22Rv1 (cell line): ENCODE data around the gene CELF4.

ENCODE experiments used
- ZFX ChIP-seq: fragments of 450-650 bp; IDR thresholded peaks from 2 replicates; pipeline ENCODE4 v1.6.1; 2017; ENCODE audit warnings: antibody characterized with exemption, borderline replicate concordance
- TF ChIP-seq, protein P1 (sequence below): fragments of 450-650 bp; IDR thresholded peaks from 2 replicates; pipeline ENCODE4 v1.5.1; 2017; ENCODE audit warnings: mild to moderate bottlenecking

DNA sequence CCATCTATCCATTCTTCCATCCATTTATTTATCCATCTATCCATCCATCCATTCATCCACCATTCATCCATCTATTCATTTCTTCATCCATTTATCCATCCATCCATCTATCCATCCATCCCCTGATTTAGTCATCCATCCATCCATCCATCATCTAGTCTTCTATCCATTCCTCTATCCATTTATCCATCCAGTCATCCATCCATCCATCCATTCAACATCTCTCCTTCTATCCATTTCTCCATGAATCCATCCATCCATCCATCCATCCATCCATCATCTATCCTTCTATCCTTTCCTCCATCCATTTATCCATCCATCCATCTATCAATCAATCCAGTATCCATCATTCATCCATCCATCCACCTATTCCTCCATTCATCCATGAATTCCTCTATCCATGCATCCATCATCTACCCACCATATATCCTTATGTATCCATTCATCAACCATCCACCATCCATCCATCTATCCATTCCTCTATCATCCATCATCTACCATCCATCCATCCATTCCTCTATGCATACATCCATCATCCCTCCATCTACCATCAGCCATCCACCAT, 185.0 kb downstream of the CELF4 start:
- TF ChIP-seq, protein P1, sequence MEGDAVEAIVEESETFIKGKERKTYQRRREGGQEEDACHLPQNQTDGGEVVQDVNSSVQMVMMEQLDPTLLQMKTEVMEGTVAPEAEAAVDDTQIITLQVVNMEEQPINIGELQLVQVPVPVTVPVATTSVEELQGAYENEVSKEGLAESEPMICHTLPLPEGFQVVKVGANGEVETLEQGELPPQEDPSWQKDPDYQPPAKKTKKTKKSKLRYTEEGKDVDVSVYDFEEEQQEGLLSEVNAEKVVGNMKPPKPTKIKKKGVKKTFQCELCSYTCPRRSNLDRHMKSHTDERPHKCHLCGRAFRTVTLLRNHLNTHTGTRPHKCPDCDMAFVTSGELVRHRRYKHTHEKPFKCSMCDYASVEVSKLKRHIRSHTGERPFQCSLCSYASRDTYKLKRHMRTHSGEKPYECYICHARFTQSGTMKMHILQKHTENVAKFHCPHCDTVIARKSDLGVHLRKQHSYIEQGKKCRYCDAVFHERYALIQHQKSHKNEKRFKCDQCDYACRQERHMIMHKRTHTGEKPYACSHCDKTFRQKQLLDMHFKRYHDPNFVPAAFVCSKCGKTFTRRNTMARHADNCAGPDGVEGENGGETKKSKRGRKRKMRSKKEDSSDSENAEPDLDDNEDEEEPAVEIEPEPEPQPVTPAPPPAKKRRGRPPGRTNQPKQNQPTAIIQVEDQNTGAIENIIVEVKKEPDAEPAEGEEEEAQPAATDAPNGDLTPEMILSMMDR = no peak
- no peak for TF ChIP-seq ZFX
